H1 (cell line): ENCODE data around the gene ARHGDIG. TPM values are rescaled to one million over a fixed set of nuclear protein-coding genes. Genes with fewer than 3 reads are reported as not detected.

Source experiments
- CHD1 ChIP-seq: IDR thresholded peaks from 2 replicates; pipeline ENCODE4 v1.6.1; 2012; ENCODE audit warnings: low read depth, low read length, improper control_type of control experiment
- ZNF274 ChIP-seq: IDR thresholded peaks from 2 replicates; pipeline ENCODE4 v1.7.0; 2012; ENCODE audit warnings: low read length, borderline replicate concordance; ENCODE audit errors: extremely low read depth
- polyA plus RNA-seq, 7 experiments: library from polyadenylated mRNA; depleted of rRNA in 3 of 7; stranded (reverse) in 5 of 7; unstranded in 2 of 7; fragments of >200 nt in 5 of 7; fragments of 200-250 nt in 2 of 7; gene quantifications; 1 replicate in 5 of 7; 2 replicates in 1 of 7; 4 replicates in 1 of 7; pipeline versions ENCODE4 v1.2.1 to v1.2.3, GENCODE V29; 2011 to 2013; ENCODE audit warnings: missing spikeins in 2 of 7, mixed read lengths in 2 of 7
- total RNA-seq: library from RNA; stranded (reverse); fragmentation: NEBNext Ultra II Directional; extraction: Animal tissue kit (Norgen Biotek cat#: 25700); gene quantifications from 2 replicates; pipeline ENCODE4 v1.2.1, GENCODE V29; 2021
- TF ChIP-seq, protein P1 (sequence below), 3 experiments: IDR thresholded peaks; 1 replicate in 2 of 3; 2 replicates in 1 of 3; pipeline versions ENCODE4 v1.5.1 to v1.6.1; 2011; ENCODE audit warnings: low read length in 3 of 3, mild to moderate bottlenecking in 3 of 3, inconsistent platforms in 2 of 3, low read depth in 1 of 3, moderate library complexity in 1 of 3; ENCODE audit not compliant: insufficient read depth in 1 of 3; ENCODE audit errors: control extremely low read depth in 1 of 3
- TF ChIP-seq, protein P2 (sequence below): IDR thresholded peaks from 2 replicates; pipeline ENCODE4 v1.6.1; 2012; ENCODE audit warnings: inconsistent platforms
- TF ChIP-seq, protein P3 (sequence below): IDR thresholded peaks from 2 replicates; pipeline ENCODE4 v1.6.1; 2012; ENCODE audit warnings: low read length, inconsistent platforms

Gene ARHGDIG
- total and polyA plus RNA-seq, 2 of the 8 experiments (the other 6 are each of a cell fraction or from before 2014, with no cell fraction given) = 1.2 to 2.9 TPM

DNA sequence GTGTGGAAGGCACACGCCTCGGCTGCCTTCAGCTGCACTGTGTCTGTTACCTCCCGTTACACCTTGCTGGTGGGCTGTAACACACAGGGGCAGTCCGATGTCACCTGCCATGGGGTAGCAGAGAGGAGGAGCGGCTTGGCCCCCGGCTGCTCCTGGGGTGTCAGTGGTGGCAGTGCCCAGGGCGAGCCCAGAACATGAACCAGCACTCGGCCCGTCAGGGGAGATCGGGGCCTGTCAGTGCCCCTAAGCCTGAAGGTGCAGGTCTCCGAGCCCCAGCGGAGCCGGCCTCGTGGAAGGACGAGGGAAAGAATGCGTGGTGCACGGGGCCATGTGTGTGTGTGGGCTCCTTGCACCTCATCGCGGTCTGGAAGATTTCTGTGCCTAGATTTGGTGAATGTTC is 20.1 kb upstream of the ARHGDIG start (continued):
- TF ChIP-seq, protein P1, sequence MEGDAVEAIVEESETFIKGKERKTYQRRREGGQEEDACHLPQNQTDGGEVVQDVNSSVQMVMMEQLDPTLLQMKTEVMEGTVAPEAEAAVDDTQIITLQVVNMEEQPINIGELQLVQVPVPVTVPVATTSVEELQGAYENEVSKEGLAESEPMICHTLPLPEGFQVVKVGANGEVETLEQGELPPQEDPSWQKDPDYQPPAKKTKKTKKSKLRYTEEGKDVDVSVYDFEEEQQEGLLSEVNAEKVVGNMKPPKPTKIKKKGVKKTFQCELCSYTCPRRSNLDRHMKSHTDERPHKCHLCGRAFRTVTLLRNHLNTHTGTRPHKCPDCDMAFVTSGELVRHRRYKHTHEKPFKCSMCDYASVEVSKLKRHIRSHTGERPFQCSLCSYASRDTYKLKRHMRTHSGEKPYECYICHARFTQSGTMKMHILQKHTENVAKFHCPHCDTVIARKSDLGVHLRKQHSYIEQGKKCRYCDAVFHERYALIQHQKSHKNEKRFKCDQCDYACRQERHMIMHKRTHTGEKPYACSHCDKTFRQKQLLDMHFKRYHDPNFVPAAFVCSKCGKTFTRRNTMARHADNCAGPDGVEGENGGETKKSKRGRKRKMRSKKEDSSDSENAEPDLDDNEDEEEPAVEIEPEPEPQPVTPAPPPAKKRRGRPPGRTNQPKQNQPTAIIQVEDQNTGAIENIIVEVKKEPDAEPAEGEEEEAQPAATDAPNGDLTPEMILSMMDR (IDR thresholded peaks at IDR 0.05; ENCODE audit: control extremely low read depth in 1 of 3, insufficient read depth in 1 of 3, low read depth in 1 of 3, low read length in 3 of 3) = no peak
- no peak for TF ChIP-seq CHD1
- TF ChIP-seq, protein P2, sequence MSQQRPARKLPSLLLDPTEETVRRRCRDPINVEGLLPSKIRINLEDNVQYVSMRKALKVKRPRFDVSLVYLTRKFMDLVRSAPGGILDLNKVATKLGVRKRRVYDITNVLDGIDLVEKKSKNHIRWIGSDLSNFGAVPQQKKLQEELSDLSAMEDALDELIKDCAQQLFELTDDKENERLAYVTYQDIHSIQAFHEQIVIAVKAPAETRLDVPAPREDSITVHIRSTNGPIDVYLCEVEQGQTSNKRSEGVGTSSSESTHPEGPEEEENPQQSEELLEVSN = no peak
- TF ChIP-seq, protein P3, sequence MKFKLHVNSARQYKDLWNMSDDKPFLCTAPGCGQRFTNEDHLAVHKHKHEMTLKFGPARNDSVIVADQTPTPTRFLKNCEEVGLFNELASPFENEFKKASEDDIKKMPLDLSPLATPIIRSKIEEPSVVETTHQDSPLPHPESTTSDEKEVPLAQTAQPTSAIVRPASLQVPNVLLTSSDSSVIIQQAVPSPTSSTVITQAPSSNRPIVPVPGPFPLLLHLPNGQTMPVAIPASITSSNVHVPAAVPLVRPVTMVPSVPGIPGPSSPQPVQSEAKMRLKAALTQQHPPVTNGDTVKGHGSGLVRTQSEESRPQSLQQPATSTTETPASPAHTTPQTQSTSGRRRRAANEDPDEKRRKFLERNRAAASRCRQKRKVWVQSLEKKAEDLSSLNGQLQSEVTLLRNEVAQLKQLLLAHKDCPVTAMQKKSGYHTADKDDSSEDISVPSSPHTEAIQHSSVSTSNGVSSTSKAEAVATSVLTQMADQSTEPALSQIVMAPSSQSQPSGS = no peak
- TF ChIP-seq ZNF274 = no peak
